Measurements from ENCODE around the gene MEGF11. TPM values are rescaled to one million over a fixed set of nuclear protein-coding genes. Genes with fewer than 3 reads are reported as not detected.
"Not testable (repeated sequence)": the region's sequence is repeated elsewhere in the genome, so short reads cannot be mapped to it uniquely, and the experiment has no call there.

The MEGF11 gene
- polyA plus RNA-seq, 1 donor = 0.66 TPM

GRCh38 chr15:66276546-66276945 is 23.0 kb upstream of the MEGF11 start:
- no peak overlapping the region for H3K4me3 ChIP-seq (ENCODE audit: low read length)

GRCh38 chr15:66275352-66275751 is 21.8 kb upstream of the MEGF11 start:
- Histone ChIP-seq H3K27ac (ENCODE audit: low read length) (no peak overlapping the region), H3K9me3 (ENCODE audit: control insufficient read depth, low read depth, low read length) (no peaks in the 10 kb centered on the region), H3K36me3 (ENCODE audit: control insufficient read depth, insufficient read depth, low read length) (no peaks in the 10 kb centered on the region), H3K4me1 (ENCODE audit: control insufficient read depth, insufficient read depth, low read length) (no peaks in the 10 kb centered on the region), H3K27me3 (ENCODE audit: control insufficient read depth, insufficient read depth, low read length) (no peaks in the 10 kb centered on the region), H3K4me3 (ENCODE audit: low read length) (no peak overlapping the region)
- DNase-seq = no peak

More at GRCh38 chr15:66276546-66276945, 23.0 kb upstream of the MEGF11 start:
- Histone ChIP-seq H3K36me3 (ENCODE audit: control insufficient read depth, insufficient read depth, low read length) (no peaks in the 10 kb centered on the region), H3K4me1 (ENCODE audit: control insufficient read depth, insufficient read depth, low read length) (no peaks in the 10 kb centered on the region), H3K27ac (ENCODE audit: low read length) (no peak overlapping the region), H3K9me3 (ENCODE audit: control insufficient read depth, low read depth, low read length) (no peaks in the 10 kb centered on the region), H3K27me3 (ENCODE audit: control insufficient read depth, insufficient read depth, low read length) (no peaks in the 10 kb centered on the region)
- DNase-seq = no peak
- WGBS (ENCODE audit: insufficient coverage, low lambda C conversion rate) = no CpG with 5 or more reads among the region's 3 CpGs

DNA sequence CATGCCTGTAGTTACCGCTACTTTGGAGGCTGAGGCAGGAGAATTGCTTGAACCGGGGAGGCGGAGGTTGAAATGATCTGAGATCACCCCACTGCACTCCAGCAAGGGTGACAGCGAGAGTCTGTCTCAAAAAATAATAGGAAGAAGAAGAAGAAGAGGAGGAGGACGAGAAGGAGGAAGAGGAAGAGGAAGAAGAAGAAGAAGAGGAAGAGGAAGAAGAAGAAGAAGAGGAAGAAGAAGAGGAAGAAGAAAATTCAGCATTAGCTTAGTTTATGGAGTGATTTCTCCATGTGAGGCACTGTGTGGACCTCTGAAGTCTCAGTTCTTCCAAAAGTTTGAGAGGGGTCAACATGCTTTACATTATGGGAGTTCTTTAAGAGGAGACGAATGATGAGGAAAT is 17.4 kb upstream of the MEGF11 start:
- no peak for DNase-seq
- no peaks in the 10 kb centered on the region for H3K36me3 ChIP-seq (ENCODE audit: control insufficient read depth, insufficient read depth, low read length)
- 93% methylated on average over 2 of the region's 6 CpGs for WGBS (ENCODE audit: insufficient coverage, low lambda C conversion rate)
- no peaks in the 10 kb centered on the region for H3K4me1 ChIP-seq (ENCODE audit: control insufficient read depth, insufficient read depth, low read length)
- no peaks in the 10 kb centered on the region for H3K27me3 ChIP-seq (ENCODE audit: control insufficient read depth, insufficient read depth, low read length)
- no peak overlapping the region for H3K27ac ChIP-seq (ENCODE audit: low read length)
- H3K9me3 ChIP-seq (ENCODE audit: control insufficient read depth, low read depth, low read length) = no peaks in the 10 kb centered on the region
- H3K4me3 ChIP-seq (ENCODE audit: low read length) = no peak overlapping the region

DNA sequence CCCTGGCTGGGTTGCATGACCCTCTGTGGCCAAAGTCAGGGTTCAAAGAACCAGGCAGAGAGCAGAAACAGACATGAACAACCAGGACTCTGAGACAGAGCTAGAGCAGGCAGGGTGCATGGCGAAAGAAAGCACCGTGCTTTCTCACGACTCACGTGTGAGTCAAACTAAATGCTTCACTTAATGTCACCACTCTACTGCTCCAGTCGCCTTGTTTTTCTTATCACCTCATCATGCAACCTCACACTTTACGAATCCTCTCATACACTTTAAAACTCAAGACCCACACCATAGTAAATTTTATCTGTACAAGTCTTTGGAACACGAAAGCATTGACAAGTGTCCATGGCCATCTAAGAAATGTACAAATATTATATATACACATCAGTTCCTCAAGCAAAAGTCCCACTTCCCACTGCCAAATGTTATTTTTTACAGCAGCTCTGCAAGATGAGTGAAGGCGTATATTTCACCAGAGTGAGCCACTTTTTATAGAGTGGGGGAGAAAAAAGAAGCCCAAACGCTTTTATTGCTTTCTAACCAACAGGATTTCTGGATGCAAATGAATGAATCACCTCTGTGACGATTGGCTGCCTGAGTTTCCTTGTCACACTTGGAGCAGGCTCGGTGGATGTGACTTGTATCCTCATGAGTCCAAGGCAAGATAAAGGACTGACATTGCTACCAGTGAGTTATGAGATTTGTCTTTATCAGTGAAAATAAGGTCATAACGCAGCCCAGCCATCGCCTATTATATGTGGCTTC is 16.0 kb upstream of the MEGF11 start:
- Histone ChIP-seq H3K4me1 (ENCODE audit: control insufficient read depth, insufficient read depth, low read length) (no peaks in the 10 kb centered on the region), H3K9me3 (ENCODE audit: control insufficient read depth, low read depth, low read length) (no peaks in the 10 kb centered on the region), H3K27ac (ENCODE audit: low read length) (no peak overlapping the region), H3K4me3 (ENCODE audit: low read length) (no peak overlapping the region), H3K36me3 (ENCODE audit: control insufficient read depth, insufficient read depth, low read length) (no peaks in the 10 kb centered on the region), H3K27me3 (ENCODE audit: control insufficient read depth, insufficient read depth, low read length) (no peaks in the 10 kb centered on the region)
- DNase-seq = peak in 1 of 2 donors; percentile 63
- 0% methylated on average over 2 of the region's 13 CpGs for WGBS (ENCODE audit: insufficient coverage, low lambda C conversion rate)

DNA sequence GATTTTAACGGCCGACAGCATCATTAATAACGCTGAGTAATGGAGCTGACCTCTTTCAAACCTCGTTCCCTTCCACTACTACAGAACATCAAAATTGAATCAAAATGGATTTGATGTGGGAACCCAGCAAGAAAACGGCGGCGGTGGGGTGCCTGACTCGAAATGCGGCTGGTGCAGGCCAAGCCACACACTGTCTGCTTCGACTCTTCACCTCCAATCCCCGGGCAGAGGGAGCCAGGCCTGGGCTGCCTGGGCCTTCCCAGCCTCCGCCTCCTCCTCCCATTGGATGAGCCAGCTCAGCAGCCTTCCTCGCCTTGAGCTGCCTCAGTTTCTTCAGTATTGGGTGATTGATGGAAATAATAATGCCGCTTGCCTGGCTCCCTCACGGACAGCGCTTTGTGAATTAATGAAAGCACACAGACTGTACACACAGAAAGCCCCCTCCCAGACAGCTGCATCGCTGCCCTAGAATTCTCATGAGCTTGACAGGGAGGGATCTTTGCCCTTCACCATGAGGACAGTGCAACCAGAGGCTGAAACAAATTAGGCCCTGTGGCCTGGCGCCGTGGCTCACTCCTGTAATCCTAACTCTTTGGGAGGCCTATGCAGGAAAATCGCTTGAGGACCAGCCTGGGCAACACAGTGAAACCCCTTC is 11.4 kb upstream of the MEGF11 start:
- 100% methylated on average over 1 of the region's 20 CpGs for WGBS (ENCODE audit: insufficient coverage, low lambda C conversion rate)
- Histone ChIP-seq H3K4me1 (ENCODE audit: control insufficient read depth, insufficient read depth, low read length) (no peaks in the 10 kb centered on the region), H3K27ac (ENCODE audit: low read length) (no peak overlapping the region), H3K4me3 (ENCODE audit: low read length) (no peak overlapping the region), H3K36me3 (ENCODE audit: control insufficient read depth, insufficient read depth, low read length) (no peaks in the 10 kb centered on the region), H3K27me3 (ENCODE audit: control insufficient read depth, insufficient read depth, low read length) (peaks cover 16% of the 10 kb centered on the region), H3K9me3 (ENCODE audit: control insufficient read depth, low read depth, low read length) (no peaks in the 10 kb centered on the region)
- no peak for DNase-seq

DNA sequence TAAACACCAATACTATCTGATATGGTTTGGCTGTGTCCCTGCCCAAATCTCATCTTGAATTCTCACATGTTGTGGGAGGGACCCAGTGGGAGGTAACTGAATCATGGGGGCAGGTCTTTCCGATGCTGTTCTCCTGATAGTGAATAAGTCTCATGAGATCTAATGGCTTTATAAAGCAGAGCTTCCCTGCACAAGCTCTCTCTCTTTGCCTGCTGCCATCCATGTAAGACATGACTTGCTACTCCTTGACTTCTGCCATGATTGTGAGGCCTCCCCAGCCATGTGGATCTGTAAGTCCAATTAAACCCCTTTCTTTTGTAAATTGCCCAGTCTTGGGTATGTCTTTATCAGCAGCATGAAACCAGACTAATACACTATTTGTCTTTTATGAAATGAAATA is 9.3 kb upstream of the MEGF11 start:
- peaks cover 23% of the 10 kb centered on the region for H3K27me3 ChIP-seq (ENCODE audit: control insufficient read depth, insufficient read depth, low read length)
- not testable (repeated sequence) for H3K27ac ChIP-seq (ENCODE audit: low read length); H3K36me3 ChIP-seq (ENCODE audit: control insufficient read depth, insufficient read depth, low read length); H3K4me3 ChIP-seq (ENCODE audit: low read length); H3K9me3 ChIP-seq (ENCODE audit: control insufficient read depth, low read depth, low read length); DNase-seq; H3K4me1 ChIP-seq (ENCODE audit: control insufficient read depth, insufficient read depth, low read length)
- WGBS (ENCODE audit: insufficient coverage, low lambda C conversion rate) = no CpG with 5 or more reads among the region's 1 CpG

DNA sequence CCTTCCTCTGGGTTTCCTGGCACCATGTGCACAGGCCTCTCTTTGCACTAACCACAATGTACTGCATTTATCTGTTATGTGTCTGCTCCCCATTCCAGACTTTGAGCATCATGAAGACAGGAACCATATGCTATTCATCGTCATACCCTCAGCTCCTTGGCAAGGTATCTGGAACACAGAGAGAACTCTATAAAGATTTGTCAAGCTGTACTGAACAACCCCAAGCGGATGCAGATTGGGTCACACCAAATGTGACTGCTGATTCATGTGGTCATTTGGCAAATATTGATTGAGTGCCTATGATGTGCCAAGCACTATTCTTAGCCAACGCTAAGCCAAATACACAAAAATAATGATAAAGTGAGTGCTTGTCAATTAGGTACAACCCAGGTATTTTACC is 7.5 kb upstream of the MEGF11 start:
- no peaks in the 10 kb centered on the region for H3K36me3 ChIP-seq (ENCODE audit: control insufficient read depth, insufficient read depth, low read length)
- H3K27ac ChIP-seq (ENCODE audit: low read length) = no peak overlapping the region
- WGBS (ENCODE audit: insufficient coverage, low lambda C conversion rate) = no CpG with 5 or more reads among the region's 3 CpGs
- H3K9me3 ChIP-seq (ENCODE audit: control insufficient read depth, low read depth, low read length) = no peaks in the 10 kb centered on the region
- H3K4me1 ChIP-seq (ENCODE audit: control insufficient read depth, insufficient read depth, low read length) = no peaks in the 10 kb centered on the region
- H3K4me3 ChIP-seq (ENCODE audit: low read length) = no peak overlapping the region
- H3K27me3 ChIP-seq (ENCODE audit: control insufficient read depth, insufficient read depth, low read length) = peaks cover 40% of the 10 kb centered on the region
- no peak for DNase-seq

DNA sequence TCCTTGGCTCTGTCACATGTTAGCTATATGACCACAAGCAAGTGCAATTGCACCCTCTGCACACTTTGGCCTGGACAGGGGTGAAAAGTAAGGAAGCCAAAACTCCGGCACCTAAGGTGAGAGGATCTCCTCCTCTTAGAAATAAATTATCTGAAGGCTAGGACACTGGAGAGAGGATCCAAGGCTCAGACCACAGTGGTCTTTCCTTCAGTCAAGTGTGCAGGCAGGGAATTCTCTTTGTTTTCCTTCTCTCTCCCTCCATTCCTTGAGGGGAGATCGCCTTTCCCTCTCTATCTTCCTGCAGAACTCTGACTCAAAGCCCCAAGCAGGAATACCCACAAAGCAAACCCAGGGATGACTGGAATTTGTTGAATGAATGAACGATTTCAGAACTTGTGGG is 3.1 kb upstream of the MEGF11 start:
- Histone ChIP-seq H3K27ac (ENCODE audit: low read length) (no peak overlapping the region), H3K4me1 (ENCODE audit: control insufficient read depth, insufficient read depth, low read length) (peaks cover 8% of the 10 kb centered on the region), H3K4me3 (ENCODE audit: low read length) (no peak overlapping the region), H3K27me3 (ENCODE audit: control insufficient read depth, insufficient read depth, low read length) (peaks cover 72% of the 10 kb centered on the region), H3K36me3 (ENCODE audit: control insufficient read depth, insufficient read depth, low read length) (no peaks in the 10 kb centered on the region), H3K9me3 (ENCODE audit: control insufficient read depth, low read depth, low read length) (no peaks in the 10 kb centered on the region)
- no CpG with 5 or more reads among the region's 3 CpGs for WGBS (ENCODE audit: insufficient coverage, low lambda C conversion rate)
- no peak for DNase-seq

GRCh38 chr15:66254951-66255676 is 1.6 kb upstream of the MEGF11 start:
- no CpG with 5 or more reads among the region's 19 CpGs for WGBS (ENCODE audit: insufficient coverage, low lambda C conversion rate)
- no peaks in the 10 kb centered on the region for H3K36me3 ChIP-seq (ENCODE audit: control insufficient read depth, insufficient read depth, low read length)
- peaks cover 8% of the 10 kb centered on the region for H3K4me1 ChIP-seq (ENCODE audit: control insufficient read depth, insufficient read depth, low read length)
- H3K9me3 ChIP-seq (ENCODE audit: control insufficient read depth, low read depth, low read length) = no peaks in the 10 kb centered on the region
- H3K4me3 ChIP-seq (ENCODE audit: low read length) = no peak overlapping the region
- H3K27ac ChIP-seq (ENCODE audit: low read length) = no peak overlapping the region
- peaks cover 80% of the 10 kb centered on the region for H3K27me3 ChIP-seq (ENCODE audit: control insufficient read depth, insufficient read depth, low read length)
- DNase-seq = no peak

DNA sequence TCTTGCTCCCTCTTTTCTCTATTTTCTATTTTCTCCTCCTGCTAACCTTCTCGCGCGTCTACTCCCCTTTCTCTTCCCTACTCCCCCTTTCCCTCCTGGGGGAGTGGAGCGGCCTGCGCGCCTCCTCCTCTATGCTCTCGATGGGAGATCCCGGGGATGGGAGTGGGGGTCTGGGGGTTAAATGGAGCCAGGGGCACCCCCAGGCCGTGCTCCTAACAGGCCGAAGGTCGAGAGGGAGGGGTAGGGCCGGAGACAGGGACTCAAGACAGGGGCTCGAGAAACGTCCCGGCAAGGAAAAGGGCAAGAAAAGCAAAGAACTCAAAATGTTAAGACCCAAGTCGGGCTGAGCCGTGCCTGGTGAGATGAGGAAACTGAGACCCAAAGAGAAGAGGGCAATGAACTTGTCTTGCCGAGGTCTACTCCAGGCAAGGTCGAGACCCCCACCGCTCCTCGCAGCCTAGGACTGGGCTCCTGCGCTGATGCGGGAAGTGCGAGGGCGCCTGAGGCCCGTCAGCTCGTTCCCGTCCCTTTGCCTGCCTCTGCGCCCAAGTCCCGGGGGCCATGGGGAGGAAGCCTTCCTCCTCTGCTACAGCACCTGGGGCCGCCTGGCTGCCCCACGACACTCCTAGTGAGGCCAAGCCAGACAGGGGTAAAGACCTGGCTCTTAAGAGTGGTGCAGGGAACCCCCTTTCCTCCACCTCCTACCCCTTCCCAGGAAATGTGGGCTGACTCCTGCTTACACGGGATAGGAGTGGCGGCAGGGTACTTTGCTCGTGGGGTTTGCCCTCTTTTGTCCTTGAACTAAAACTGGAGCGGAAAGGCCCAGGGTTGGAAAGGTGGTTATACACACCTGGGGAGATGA is 770 bp upstream of the MEGF11 start:
- Histone ChIP-seq H3K27me3 (ENCODE audit: control insufficient read depth, insufficient read depth, low read length) (peaks cover 88% of the 10 kb centered on the region), H3K9me3 (ENCODE audit: control insufficient read depth, low read depth, low read length) (no peaks in the 10 kb centered on the region), H3K4me1 (ENCODE audit: control insufficient read depth, insufficient read depth, low read length) (peaks cover 8% of the 10 kb centered on the region), H3K27ac (ENCODE audit: low read length) (no peak overlapping the region), H3K36me3 (ENCODE audit: control insufficient read depth, insufficient read depth, low read length) (no peaks in the 10 kb centered on the region), H3K4me3 (ENCODE audit: low read length) (no peak overlapping the region)
- peak in 1 of 2 donors; percentile 3 for DNase-seq
- WGBS (ENCODE audit: insufficient coverage, low lambda C conversion rate) = 0% methylated on average over 3 of the region's 36 CpGs
